Peyer's patch (tissue), 4 donors: ENCODE data around the gene RAB39A.

Experiments used
- POLR2A ChIP-seq, 2 donors: fragments of 450-650 bp; IDR thresholded peaks; one replicate each; pipeline ENCODE4 v1.5.1; 2017; ENCODE audit warnings: antibody characterized with exemption in 2 of 2, mild to moderate bottlenecking in 2 of 2, moderate library complexity in 2 of 2
- TF ChIP-seq, protein P1 (sequence below), 6 experiments: fragments of 450-650 bp in 4 of 6; fragments of 200-600 bp in 2 of 6; sonication (generic) in 1 of 6; IDR thresholded peaks; one replicate each; pipeline ENCODE4 v1.5.1; 2017 to 2019; ENCODE audit warnings: antibody characterized with exemption in 6 of 6, mild to moderate bottlenecking in 3 of 6, moderate library complexity in 1 of 6

DNA sequence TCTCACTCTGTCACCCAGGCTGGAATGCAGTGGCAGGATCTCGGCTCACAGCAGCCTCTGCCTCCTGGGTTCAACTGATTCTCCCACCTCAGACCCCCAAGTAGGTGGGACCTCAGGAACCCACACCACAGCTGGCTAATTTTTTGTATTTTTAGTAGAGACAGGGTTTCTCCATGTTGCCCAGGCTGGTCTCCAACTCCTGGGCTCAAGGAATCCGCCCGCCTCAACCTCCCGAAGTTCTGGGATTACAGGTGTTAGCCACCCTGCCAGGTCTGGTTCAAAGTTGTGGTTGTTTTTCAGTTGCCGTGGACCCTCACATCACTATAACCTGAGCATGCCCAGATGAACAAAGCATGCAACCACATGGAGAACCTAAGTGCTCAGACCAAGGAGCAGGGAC is 13.0 kb upstream of the RAB39A start:
- TF ChIP-seq, protein P1, sequence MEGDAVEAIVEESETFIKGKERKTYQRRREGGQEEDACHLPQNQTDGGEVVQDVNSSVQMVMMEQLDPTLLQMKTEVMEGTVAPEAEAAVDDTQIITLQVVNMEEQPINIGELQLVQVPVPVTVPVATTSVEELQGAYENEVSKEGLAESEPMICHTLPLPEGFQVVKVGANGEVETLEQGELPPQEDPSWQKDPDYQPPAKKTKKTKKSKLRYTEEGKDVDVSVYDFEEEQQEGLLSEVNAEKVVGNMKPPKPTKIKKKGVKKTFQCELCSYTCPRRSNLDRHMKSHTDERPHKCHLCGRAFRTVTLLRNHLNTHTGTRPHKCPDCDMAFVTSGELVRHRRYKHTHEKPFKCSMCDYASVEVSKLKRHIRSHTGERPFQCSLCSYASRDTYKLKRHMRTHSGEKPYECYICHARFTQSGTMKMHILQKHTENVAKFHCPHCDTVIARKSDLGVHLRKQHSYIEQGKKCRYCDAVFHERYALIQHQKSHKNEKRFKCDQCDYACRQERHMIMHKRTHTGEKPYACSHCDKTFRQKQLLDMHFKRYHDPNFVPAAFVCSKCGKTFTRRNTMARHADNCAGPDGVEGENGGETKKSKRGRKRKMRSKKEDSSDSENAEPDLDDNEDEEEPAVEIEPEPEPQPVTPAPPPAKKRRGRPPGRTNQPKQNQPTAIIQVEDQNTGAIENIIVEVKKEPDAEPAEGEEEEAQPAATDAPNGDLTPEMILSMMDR (IDR thresholded peaks at IDR 0.05), result no peak
- TF ChIP-seq POLR2A (IDR thresholded peaks at IDR 0.05), result no peak
